T-helper 17 cell (primary cell): ENCODE results near the gene FAM53C. TPM values are rescaled to one million over a fixed set of nuclear protein-coding genes. Genes with fewer than 3 reads are reported as not detected.

ENCODE experiments used
- ATAC-seq: fragments of 150-1000 bp; cut with Tn5 transposase; 2 replicates; pipeline ENCODE4 v1.10.0; 2021; ENCODE audit warnings: mild to moderate bottlenecking, moderate library complexity
- DNase-seq, 3 donors: peaks; one replicate each; pipeline versions ENCODE4 v3.0.0 to v3.0.0-alpha.2; 2020 to 2021
- H3K9me3 ChIP-seq: one replicate; pipeline ENCODE4 v1.7.0; 2013; ENCODE audit warnings: low read length, mild to moderate bottlenecking; ENCODE audit not compliant: control insufficient read depth, poor library complexity, severe bottlenecking
- H3K27ac Mint-ChIP-seq: one replicate; pipeline ENCODE4 v1.8.0; 2022; ENCODE audit warnings: mild to moderate bottlenecking, moderate library complexity, mixed read lengths
- H3K27me3 Mint-ChIP-seq: one replicate; pipeline ENCODE4 v1.8.0; 2022; ENCODE audit warnings: mixed read lengths
- H3K36me3 Mint-ChIP-seq: one replicate; pipeline ENCODE4 v1.8.0; 2022; ENCODE audit warnings: low read depth, mixed read lengths
- H3K4me1 Mint-ChIP-seq: one replicate; pipeline ENCODE4 v1.8.0; 2022; ENCODE audit warnings: mild to moderate bottlenecking, mixed read lengths
- H3K4me3 Mint-ChIP-seq: one replicate; pipeline ENCODE4 v1.8.0; 2022; ENCODE audit warnings: mild to moderate bottlenecking, moderate library complexity, mixed read lengths
- total RNA-seq, 4 donors: library from RNA in 2 of 4; stranded (reverse) in 2 of 4; gene quantifications; one replicate each; pipeline ENCODE4 v1.2.3 and lab custom pipeline; 2022 to 2026

Gene FAM53C
- total RNA-seq, 2 donors from 2014 or later = 50.1 to 59.8 TPM

DNA sequence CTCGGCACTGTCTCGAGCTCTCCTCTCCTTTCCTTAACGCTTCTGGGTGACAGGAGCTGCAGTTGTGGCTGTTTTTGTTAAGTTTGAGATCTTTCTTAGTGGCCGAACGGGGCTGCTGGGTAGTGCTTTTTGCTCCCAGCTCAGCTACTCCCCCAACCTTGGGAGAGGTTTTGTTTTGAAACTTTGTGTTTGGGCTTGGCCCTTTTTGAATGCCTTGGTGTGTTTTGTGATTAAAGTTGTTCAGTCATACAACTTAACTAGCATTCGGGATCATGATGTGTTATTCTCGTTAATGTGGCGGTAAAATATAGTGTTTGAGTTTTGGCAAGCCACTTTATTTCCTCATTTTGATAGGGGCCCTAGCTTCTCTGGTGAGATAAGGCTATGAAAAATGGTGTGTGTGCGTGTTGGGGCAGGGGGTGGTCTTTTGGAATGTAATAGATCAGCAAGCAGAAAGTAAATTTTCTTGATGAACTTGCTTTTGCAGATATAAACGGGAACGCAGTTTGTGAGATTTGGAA is 15.6 kb downstream of the FAM53C start:
- H3K27ac Mint-ChIP-seq = peak overlapping the region; percentile 97
- no peaks in the 10 kb centered on the region for H3K27me3 Mint-ChIP-seq
- H3K9me3 ChIP-seq = no peaks in the 10 kb centered on the region
- ATAC-seq (no peak), DNase-seq (no peak)
- peak overlapping the region; percentile 96 for H3K4me3 Mint-ChIP-seq
- H3K36me3 Mint-ChIP-seq = peaks cover 2% of the 10 kb centered on the region
- H3K4me1 Mint-ChIP-seq = peaks cover 34% of the 10 kb centered on the region

DNA sequence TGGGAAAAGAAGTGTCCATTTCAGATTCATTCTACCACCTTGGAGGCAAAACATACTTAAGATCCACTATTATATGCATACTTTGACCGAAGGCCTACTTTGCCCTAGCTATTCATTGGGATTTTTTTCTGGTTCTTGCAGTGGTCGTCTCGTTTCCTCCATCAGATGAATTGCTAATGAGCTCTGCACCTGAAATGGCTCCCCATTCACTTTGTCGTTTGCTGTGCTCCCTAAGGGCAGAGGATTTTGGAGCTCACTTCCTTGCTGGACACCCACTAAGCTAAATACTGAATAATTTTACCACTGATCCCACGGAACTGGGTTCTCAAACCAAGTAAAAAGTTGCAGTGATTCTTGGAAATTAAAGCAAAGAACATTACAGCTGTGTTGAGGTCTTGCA is 16.3 kb downstream of the FAM53C start:
- Mint-ChIP-seq H3K27ac (peak overlapping the region; percentile 97), H3K4me1 (peaks cover 34% of the 10 kb centered on the region)
- no peak for DNase-seq

DNA sequence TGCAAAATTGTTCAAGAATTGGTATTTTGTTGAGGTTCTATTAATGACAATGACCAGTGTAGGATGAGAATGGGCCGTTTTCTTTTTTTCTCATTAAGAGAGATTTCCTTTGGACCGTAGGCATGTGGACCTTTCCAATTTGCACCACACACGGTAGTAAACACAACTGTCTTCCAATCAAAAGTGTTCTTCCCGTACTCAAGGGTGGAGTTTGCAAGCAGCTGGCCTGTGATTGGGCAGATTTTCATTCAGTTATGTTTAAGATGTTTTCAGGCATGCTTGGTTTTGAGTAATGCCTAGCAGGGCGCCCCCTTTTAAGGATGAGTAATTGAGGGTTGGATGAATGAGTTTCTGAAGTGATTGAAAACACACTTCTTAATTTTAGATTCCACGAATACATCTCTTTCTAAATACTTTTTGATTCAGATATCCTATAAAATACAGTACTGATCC is 16.9 kb downstream of the FAM53C start:
- peaks cover 2% of the 10 kb centered on the region for H3K36me3 Mint-ChIP-seq
- peak in 2 of 3 donors; percentile 29 to 32 for DNase-seq
- H3K4me1 Mint-ChIP-seq = peaks cover 36% of the 10 kb centered on the region
- H3K27ac Mint-ChIP-seq = peak overlapping the region; percentile 97
- H3K9me3 ChIP-seq = no peaks in the 10 kb centered on the region
- no peaks in the 10 kb centered on the region for H3K27me3 Mint-ChIP-seq
- H3K4me3 Mint-ChIP-seq = peak overlapping the region; percentile 96
- ATAC-seq = peak; percentile 59

More for the DNA sequence above, 16.3 kb downstream of the FAM53C start:
- ATAC-seq = no peak
- Mint-ChIP-seq H3K36me3 (peaks cover 2% of the 10 kb centered on the region), H3K27me3 (no peaks in the 10 kb centered on the region), H3K4me3 (peak overlapping the region; percentile 96)
- no peaks in the 10 kb centered on the region for H3K9me3 ChIP-seq

DNA sequence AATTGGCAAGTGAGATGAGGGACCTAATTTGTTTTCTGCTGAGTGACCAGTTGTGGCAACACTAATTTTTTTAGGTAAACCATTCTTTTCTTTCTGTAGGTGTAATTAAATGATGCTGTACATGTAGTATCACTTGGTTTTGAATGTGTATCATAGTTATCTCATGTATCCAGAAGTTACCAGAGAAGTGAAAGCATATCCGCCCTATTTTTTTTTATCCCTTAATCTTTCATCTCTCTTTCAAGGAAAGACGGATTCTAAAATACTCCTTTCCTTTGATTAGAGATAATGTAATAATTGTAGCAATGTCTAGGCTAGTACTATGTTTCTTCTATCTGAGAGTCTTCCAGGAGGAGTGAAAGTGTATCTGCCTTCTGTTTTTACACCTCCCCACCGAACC is 21.6 kb downstream of the FAM53C start:
- H3K9me3 ChIP-seq = no peaks in the 10 kb centered on the region
- no peak for DNase-seq
- Mint-ChIP-seq H3K27ac (no peak overlapping the region), H3K36me3 (no peaks in the 10 kb centered on the region), H3K4me3 (no peak overlapping the region), H3K4me1 (peaks cover 35% of the 10 kb centered on the region), H3K27me3 (no peaks in the 10 kb centered on the region)
- no peak for ATAC-seq

DNA sequence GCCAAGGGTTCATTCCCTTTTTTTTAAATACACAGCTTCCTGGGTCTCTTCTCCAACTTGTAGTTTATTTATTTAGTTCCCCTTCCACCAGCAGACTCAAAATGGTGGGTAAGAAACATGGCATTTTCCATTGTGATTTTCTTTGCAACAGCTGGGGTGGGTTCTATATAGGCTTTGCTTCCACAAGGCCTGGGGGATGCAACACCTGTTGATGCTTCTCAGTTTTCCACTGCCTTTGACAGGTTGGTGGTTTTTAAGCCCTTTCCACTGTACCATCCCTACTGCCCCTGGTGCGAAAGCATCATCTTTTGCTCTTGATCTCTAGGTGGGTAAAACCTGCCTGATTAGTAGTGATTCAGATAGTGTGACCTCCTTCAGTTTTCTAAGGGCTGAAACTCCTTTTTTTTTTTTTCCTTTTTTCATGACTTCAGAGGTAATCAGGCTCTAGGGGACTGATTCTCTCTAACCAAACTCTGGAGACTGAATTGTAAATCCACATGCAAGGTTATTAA is 22.9 kb downstream of the FAM53C start:
- ATAC-seq = no peak
- Mint-ChIP-seq H3K4me3 (peak overlapping the region; percentile 68), H3K27ac (peak overlapping the region; percentile 85)

DNA sequence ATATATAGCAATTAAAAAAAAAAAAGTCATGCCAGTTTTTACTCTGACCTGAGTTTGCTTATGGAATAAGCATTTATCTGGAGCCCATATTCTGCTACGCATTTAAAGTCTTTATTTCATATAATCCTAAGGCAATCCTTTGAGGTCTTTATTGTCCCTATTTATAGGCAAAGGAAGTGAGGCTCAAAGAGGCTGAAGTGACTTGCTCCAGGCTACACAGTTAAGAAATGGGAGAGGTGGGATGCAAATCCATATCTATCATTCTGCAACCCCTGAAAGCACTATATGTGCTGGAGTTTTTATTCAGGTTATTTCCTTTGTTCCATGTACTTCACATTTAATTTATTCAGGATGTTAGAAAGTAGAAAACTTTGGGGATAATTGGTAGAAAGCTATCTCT is 26.5 kb downstream of the FAM53C start:
- H3K4me1 Mint-ChIP-seq = peaks cover 47% of the 10 kb centered on the region
- ATAC-seq (no peak), DNase-seq (no peak)
- no peaks in the 10 kb centered on the region for H3K27me3 Mint-ChIP-seq
- H3K4me3 Mint-ChIP-seq = no peak overlapping the region
- H3K9me3 ChIP-seq = no peaks in the 10 kb centered on the region
- H3K27ac Mint-ChIP-seq = no peak overlapping the region
- peaks cover 4% of the 10 kb centered on the region for H3K36me3 Mint-ChIP-seq

More for the DNA sequence above, 22.9 kb downstream of the FAM53C start:
- no peaks in the 10 kb centered on the region for H3K27me3 Mint-ChIP-seq
- peaks cover 2% of the 10 kb centered on the region for H3K36me3 Mint-ChIP-seq
- peaks cover 26% of the 10 kb centered on the region for H3K4me1 Mint-ChIP-seq
- H3K9me3 ChIP-seq = no peaks in the 10 kb centered on the region
- DNase-seq = no peak

DNA sequence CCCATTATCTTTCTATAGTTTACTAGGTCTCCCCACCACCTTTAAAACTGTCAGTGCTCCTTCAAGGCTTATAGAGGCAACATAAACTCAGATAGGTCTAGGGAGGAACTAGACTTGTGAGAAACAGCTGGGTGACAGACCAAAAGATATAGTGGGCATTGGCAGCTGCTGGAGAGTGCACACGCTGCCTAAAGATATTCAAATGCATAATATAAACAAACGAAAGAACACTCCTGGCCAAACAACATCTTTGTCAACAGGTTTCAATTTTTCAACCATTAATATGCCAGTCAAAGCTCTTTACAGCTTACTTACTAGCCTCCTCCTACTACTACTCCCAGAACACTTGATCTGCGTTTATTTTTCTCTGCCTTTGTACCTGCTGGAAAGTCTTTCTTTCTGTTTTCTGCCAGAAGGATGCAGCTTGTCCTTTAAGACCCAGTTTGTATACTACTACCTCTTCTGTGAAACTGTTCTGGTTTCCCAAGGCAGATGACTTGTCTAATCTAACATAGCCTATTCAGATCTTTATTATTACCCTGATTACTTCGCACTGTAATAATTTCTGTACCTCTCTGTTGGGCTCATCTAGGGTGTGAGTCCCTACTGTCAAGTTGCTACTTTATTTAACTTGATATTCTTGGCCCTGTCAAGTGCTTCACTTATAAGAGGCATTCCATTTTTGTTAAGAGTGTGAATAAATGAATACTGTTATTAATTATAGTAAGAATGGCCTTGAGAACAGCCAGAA is 28.7 kb downstream of the FAM53C start:
- H3K36me3 Mint-ChIP-seq = peaks cover 4% of the 10 kb centered on the region
- ATAC-seq (no peak), DNase-seq (no peak)
- peaks cover 37% of the 10 kb centered on the region for H3K4me1 Mint-ChIP-seq
- H3K27ac Mint-ChIP-seq = peak overlapping the region; percentile 29
- no peaks in the 10 kb centered on the region for H3K9me3 ChIP-seq
- H3K4me3 Mint-ChIP-seq = no peak overlapping the region
- H3K27me3 Mint-ChIP-seq = no peaks in the 10 kb centered on the region

DNA sequence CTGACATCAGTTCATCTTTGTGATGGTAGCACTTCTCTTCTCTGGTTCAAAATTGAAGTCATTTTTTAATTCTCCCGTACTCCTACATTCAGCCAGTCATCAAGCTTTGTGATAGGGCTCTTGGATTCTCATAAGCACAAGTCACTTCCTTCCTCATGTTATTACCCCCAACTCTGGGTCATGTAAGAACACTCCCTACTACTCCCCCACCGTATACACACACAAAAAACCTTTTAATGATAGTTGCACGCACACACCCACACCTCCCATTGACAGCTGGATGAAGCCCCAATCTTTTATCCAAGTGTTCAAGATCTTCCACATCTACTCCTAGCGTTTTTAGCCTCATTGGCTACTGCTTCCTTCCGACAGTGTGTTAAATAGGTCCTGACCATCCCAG is 31.2 kb downstream of the FAM53C start:
- peak overlapping the region; percentile 75 for H3K4me3 Mint-ChIP-seq

DNA sequence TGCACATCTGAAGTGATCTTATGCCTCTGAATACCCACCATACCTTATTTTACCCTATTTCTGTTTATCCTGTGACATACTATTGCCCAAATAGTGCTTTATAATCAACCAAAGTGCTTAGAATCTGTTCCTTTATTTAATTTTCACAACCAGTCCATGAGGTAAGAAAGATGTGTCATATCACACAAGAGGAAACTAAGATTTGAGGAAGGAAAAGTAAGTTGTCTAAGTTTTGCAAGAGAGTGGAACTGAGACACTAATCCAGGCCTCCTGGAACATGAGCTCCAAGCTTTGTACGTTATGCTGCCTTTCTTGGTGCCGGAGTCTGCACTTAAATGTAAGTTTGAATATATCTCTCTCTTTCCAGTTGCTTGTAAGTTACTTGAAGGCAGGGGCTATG is 31.6 kb downstream of the FAM53C start:
- no peak for ATAC-seq
- peaks cover 29% of the 10 kb centered on the region for H3K4me1 Mint-ChIP-seq
- H3K27ac Mint-ChIP-seq = peak overlapping the region; percentile 19

More for the DNA sequence above, 31.2 kb downstream of the FAM53C start:
- Mint-ChIP-seq H3K27me3 (no peaks in the 10 kb centered on the region), H3K36me3 (peaks cover 4% of the 10 kb centered on the region), H3K27ac (peak overlapping the region; percentile 19), H3K4me1 (peaks cover 31% of the 10 kb centered on the region)
- no peaks in the 10 kb centered on the region for H3K9me3 ChIP-seq
- no peak for ATAC-seq
- no peak for DNase-seq

DNA sequence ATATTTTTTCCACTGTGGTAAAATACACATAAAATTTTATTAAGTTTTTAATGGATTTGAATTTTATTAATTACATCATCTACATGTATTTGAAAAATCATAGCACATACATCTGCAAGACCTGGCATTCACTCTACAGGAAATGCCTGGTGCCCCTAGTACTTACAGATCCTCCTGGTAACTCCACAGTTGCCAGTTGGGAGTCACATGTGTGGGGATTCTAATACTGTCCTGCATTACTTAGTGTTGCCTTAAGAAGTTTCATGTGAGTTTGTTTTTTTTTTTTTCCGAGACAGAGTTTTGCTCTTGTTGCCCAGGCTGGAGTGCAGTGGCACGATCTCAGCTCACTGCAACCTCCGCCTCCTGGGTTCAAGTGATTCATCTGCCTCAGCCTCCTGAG is 32.5 kb downstream of the FAM53C start:
- Mint-ChIP-seq H3K4me3 (no peak overlapping the region), H3K27me3 (no peaks in the 10 kb centered on the region), H3K4me1 (peaks cover 29% of the 10 kb centered on the region), H3K27ac (no peak overlapping the region), H3K36me3 (peaks cover 4% of the 10 kb centered on the region)
- ATAC-seq = no peak
- DNase-seq = no peak
- no peaks in the 10 kb centered on the region for H3K9me3 ChIP-seq

More for the DNA sequence above, 31.6 kb downstream of the FAM53C start:
- H3K27me3 Mint-ChIP-seq = no peaks in the 10 kb centered on the region
- H3K9me3 ChIP-seq = no peaks in the 10 kb centered on the region
- H3K4me3 Mint-ChIP-seq = peak overlapping the region; percentile 75
- no peak for DNase-seq
- H3K36me3 Mint-ChIP-seq = peaks cover 4% of the 10 kb centered on the region

DNA sequence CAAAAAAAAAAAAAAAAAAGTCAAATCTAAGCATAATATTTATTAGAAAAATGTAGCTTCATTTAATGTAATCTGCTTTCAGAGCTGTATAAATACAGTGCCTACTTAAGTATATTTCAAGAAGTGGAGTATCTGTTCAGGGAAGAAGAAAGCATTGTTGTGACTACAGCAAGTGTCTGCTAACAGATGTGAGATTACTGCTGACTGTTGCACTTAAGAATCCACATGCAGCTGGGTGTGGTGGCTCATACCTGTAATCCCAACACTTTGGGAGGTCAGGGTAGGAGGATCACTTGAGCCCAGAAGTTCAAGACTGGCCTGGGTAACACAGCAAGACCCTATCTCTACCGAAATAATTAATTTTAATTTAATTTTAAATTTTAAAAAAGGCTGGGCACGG is 33.4 kb downstream of the FAM53C start:
- no peak overlapping the region for H3K27ac Mint-ChIP-seq
- no peak overlapping the region for H3K4me3 Mint-ChIP-seq

DNA sequence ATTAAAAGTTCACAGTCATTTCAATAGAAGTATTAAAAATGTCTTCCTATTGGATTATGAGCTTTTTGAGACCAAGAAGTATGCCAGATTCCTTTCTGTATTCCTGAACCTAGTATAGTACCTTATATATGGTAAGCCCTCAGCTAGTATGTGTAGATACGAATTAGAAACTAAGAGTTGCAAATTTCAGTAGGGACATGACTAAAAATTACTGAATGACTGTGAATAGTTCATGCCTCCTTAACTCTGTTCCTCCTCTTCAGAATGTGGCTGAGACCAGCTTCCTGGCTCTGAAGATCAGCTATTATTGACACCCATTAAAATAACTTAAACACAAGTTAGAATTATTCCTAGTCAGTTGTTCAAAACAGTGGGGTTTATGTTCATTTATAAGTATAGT is 34.2 kb downstream of the FAM53C start:
- Mint-ChIP-seq H3K27me3 (no peaks in the 10 kb centered on the region), H3K36me3 (no peaks in the 10 kb centered on the region), H3K27ac (peak overlapping the region; percentile 27), H3K4me1 (peaks cover 17% of the 10 kb centered on the region), H3K4me3 (no peak overlapping the region)
- H3K9me3 ChIP-seq = no peaks in the 10 kb centered on the region
- ATAC-seq (no peak), DNase-seq (no peak)

More for the DNA sequence above, 33.4 kb downstream of the FAM53C start:
- H3K36me3 Mint-ChIP-seq = no peaks in the 10 kb centered on the region
- no peak for ATAC-seq
- DNase-seq = no peak
- H3K9me3 ChIP-seq = no peaks in the 10 kb centered on the region
- peaks cover 23% of the 10 kb centered on the region for H3K4me1 Mint-ChIP-seq
- no peaks in the 10 kb centered on the region for H3K27me3 Mint-ChIP-seq

DNA sequence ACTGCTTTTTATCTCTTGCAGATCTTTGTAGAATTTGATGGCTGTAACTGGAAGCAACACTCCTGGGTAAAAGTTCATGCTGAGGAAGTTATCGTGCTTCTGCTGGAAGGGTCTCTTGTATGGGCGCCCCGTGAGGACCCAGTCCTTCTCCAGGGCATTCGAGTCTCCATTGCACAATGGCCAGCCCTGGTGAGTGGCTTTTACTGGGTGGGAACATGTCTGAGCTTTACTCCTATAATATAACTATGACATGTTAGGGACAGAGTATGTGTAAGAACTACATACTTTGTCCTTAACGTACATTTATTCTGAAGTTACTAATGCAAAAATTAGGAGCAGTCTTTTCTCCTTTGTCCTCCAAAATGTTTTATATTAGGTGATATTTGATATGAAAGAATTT is 34.6 kb downstream of the FAM53C start:
- no peaks in the 10 kb centered on the region for H3K27me3 Mint-ChIP-seq
- DNase-seq = no peak
- ATAC-seq = no peak
- no peaks in the 10 kb centered on the region for H3K9me3 ChIP-seq
- H3K27ac Mint-ChIP-seq = peak overlapping the region; percentile 27
- H3K36me3 Mint-ChIP-seq = no peaks in the 10 kb centered on the region
- H3K4me3 Mint-ChIP-seq = no peak overlapping the region
- peaks cover 17% of the 10 kb centered on the region for H3K4me1 Mint-ChIP-seq
